Activated CD4-positive, alpha-beta T cell treated with anti-CD3 and anti-CD28 coated beads, Interleukin-10, Interleukin-2, amounts not matched to agents 100 ng/mL and 50 ng/mL, durations not matched to agents 16 hours and 8 hours (primary cell): ENCODE results near the gene VAPA.

Experiments used
- DNase-seq: peaks from one replicate; pipeline ENCODE4 v3.0.0-alpha.2; 2020

Gene VAPA

GRCh38 chr18:10008006-10008647, 94.3 kb downstream of the VAPA start:
- DNase-seq: no peak
